GM18505 (cell line): Measurements from ENCODE around the gene ETV6.
A peak's percentile ranks its signal among the peaks of the same experiment; 100 is the strongest.

Experiments
- ATAC-seq: cut with Tn5 transposase; IDR thresholded peaks from one replicate; pipeline ENCODE4 v1.9.1; 2021; ENCODE audit not compliant: unreplicated experiment
- POLR2A ChIP-seq: IDR thresholded peaks from 4 replicates; pipeline ENCODE4 v1.6.1; 2011; ENCODE audit warnings: borderline replicate concordance; ENCODE audit not compliant: insufficient read depth, insufficient read length; ENCODE audit errors: extremely low read depth

The ETV6 gene

GRCh38 chr12:11730299-11731041, 81.0 kb downstream of the ETV6 start:
- ATAC-seq = peak; percentile 35

GRCh38 chr12:11731042-11731357, 81.5 kb downstream of the ETV6 start:
- no peak for ATAC-seq
- TF ChIP-seq POLR2A = no peak

More at GRCh38 chr12:11730299-11731041, 81.0 kb downstream of the ETV6 start:
- TF ChIP-seq POLR2A = peak; percentile 41

- no peak for ATAC-seq
- no peak for TF ChIP-seq POLR2A
These were observed 82.0 kb downstream of the ETV6 start for GRCh38 chr12:11731455-11731854.

GRCh38 chr12:11732023-11732422, 82.5 kb downstream of the ETV6 start:
- ATAC-seq = no peak
- no peak for TF ChIP-seq POLR2A

DNA sequence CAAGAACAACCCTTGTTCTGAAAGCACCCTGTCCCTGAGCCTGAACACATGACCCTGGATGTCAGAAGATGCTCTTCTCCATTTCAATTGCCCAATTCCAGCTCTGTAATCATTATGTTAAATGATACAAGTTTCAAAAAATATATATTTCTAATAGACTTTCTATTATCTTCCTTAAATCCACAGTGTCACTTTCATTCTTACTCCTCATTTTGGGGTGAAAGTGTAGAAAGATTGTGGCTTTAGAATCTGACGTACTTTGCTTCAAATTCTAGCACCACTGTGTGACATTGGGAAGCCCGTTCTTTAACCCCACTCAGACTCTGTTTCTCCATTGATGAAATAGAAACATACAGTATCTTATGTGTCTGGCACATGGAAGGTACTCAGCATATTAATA, 83.2 kb downstream of the ETV6 start:
- TF ChIP-seq POLR2A = no peak

DNA sequence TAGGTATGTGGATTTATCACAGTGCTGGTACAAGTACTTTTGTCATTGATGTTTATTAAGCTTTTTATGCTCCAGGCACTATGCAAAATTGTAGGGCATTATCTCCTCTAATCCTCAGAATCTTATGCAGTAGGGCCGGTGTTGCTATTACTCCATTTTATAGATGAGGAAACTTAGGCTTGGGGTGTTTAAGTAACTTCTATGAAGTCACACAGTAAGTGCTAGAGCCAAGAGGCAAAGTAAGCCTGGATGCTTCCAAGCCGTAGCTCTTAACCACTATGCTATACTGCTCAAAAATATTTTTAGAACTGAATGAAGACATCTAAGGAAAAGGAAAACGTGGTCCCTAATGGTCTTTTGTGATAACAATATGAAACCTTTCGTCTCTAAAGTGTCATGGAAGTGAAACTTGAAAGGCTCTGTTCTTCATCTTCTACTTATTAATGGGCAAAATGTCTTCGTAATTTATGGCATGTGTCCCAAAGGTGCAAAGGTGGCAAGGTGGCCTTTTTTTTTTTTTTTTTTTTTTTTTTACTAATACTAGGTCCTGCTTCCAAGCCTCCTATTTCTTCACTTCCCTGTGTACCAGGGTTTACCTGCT, 85.2 kb downstream of the ETV6 start:
- ATAC-seq = no peak
- no peak for TF ChIP-seq POLR2A

More for the DNA sequence above, 83.2 kb downstream of the ETV6 start:
- ATAC-seq = no peak

DNA sequence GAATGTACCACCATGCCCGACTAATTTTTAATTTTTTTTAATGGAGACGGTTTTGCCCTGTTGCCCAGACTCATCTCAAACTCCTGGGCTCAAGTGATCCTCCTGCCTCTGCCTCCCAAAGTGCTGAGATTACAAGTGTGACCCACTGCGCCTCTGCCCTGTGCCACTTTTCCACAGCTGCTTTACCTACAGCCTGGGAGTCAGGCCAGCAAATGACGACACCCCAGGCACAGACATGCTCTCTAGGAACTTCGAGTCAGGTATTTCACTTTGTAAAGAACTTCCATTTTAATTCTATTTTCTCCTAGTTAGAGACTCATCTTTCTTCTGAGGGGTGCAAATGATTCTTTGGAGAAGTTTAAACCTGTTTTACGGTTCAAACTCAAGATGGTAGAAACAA, 89.0 kb downstream of the ETV6 start:
- ATAC-seq = no peak
- no peak for TF ChIP-seq POLR2A

DNA sequence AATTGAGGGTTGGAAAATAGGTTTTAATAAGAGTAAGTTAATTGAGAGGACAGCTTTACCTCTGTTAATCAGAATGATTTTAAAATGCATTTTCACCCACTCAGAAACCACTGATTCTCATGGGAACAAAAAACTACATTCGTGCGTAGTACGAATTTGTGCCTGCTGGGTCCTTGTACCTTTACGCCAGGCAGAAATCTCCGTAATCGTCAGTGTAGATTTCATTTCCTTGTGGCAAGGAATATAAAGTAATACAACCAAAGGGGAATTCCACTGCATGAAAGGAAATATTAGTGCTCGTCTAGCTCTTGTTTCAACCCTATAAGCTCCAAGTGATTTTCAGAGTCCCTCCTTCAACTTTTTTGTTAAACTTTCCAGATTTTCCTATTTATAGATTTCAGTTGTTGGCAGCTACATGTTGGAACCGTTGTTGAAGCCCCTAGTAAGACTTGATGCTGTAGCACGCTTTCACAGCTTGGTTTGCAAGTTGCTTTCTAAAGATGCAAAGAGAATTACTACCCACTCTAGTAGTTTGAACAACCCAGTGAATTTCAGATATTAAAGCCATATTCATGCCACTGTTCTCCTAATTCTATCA, 90.6 kb downstream of the ETV6 start:
- TF ChIP-seq POLR2A = no peak

GRCh38 chr12:11741434-11742092, 92.1 kb downstream of the ETV6 start:
- no peak for TF ChIP-seq POLR2A
- ATAC-seq = no peak

More for the DNA sequence above, 90.6 kb downstream of the ETV6 start:
- ATAC-seq = no peak

DNA sequence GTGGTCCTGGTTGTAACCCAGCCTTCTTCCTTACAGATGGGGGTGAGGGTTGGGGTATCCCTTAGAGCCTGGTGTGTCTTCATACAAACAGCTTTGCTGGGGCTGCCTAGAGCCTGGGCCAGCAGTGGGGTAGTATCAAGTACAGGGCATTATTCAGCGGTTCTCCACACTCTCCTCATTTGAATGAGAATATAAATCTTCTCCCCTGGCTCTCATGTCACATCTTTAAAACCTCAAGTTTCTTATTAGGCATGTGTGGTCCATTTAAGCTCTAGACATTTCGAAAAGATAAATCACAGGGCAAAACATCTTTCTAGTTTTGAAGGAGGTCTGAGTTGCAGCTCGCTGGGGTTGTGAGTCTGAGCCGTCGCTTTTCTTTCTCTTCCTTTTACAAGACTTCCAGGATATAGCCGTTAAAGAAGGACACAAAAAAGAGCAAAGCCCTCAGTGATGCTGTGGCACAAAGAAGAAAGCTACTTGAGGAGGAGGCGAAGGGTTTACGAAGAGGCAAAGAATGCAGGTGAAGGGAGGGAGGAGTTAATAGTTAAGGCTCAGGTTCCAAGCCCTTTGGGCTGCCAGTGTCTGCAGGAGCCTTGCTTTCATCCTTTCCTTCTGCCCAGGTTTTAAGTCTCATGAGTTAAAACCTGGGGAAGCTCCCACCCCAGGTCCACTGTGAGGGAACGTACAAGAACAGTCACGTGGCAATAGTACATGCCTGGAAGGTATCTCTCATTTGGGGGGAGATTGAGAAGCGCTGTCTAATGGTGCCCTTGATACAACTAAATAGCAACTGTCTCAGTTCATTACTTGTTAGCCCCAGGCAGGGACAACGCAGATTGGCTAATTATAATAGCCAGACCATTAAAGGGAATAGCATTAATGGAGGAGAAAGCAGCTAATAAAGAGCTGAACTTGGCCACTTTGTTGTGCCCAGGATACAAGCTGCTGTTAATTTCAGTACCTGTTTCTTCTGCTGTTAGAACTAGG, 94.2 kb downstream of the ETV6 start:
- ATAC-seq = no peak
- TF ChIP-seq POLR2A = no peak

DNA sequence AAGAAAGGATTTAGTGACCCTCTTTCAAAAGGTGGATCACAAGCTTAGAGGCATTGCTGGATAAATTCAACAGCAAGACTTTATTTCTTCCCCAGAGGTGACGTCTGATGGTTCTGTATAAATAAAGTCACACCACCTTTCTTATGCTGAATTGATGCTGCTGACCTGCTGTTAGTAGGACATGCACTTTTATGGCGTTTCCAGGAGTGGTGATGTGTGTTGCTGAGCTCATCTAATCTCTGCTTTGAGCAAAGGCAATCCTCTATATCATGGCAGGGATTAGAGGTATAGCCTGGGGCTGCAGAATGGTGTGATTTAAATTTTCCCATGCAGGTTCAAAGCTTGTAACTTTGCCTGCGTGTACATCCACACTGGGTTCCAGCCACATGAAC, 94.9 kb downstream of the ETV6 start:
- ATAC-seq = no peak
- no peak for TF ChIP-seq POLR2A

DNA sequence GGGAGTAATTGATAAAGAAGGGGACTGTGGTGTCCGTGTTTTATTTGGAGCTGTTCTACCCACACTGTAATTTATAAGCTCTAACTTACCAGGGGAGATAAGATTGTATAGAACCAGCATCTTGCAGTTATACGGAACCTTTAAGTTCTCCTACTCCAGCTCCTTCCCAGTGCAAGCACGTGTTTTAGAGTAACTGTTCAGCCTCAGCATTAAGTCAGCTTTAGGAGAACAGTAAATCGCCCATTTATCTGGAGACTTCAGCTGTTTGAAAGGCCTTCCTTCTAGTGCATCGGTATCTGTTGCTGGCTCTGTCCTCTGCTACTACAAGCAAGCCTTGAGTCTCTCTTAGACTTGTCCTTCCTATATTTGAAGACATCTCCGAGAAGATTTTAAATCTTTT, 95.6 kb downstream of the ETV6 start:
- ATAC-seq = no peak
- TF ChIP-seq POLR2A = no peak
